Keratinocyte (primary cell): ENCODE measurements around the gene NKAP.

Source experiments
- CTCF ChIP-seq, 3 experiments: IDR thresholded peaks in 1 of 3; conservative IDR thresholded peaks in 1 of 3; optimal IDR thresholded peaks in 1 of 3; 2 replicates in 2 of 3; 3 replicates in 1 of 3; pipeline versions ENCODE3 to v1.5.1; 2011; ENCODE audit warnings: low read length in 3 of 3, mild to moderate bottlenecking in 3 of 3, moderate library complexity in 2 of 3, control low read depth in 1 of 3, inconsistent platforms in 1 of 3; ENCODE audit not compliant: insufficient read depth in 2 of 3; ENCODE audit errors: extremely low read depth in 1 of 3
- EZH2 ChIP-seq: IDR thresholded peaks from one replicate; pipeline ENCODE4 v1.6.1; 2012; ENCODE audit warnings: inconsistent platforms, mild to moderate bottlenecking, low read length, moderate library complexity

DNA sequence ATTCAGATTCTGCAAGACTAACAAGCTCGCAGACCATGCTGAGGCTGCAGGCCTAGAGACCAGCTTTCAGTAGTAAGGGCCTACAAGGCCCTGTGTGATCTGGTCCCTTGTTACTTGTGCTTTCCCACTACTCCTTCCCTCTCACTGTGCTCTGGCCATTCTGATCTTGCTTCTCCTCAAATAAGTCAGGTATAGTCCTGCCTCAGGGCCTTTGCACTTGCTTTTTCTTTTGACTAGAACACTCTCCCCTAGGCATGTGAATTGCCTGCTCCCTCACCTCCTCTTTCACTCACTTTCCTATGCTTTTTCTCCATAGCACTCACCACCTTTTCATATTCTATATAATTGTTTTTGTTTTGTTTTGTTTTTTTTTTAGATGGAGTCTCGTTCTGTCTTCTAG lies 25.7 kb downstream of the NKAP start:
- TF ChIP-seq CTCF (optimal IDR thresholded peaks at IDR 0.05 in 1 of 3, IDR thresholded peaks at IDR 0.05 in 1 of 3, conservative IDR thresholded peaks at IDR 0.05 in 1 of 3; ENCODE audit: extremely low read depth in 1 of 3, insufficient read depth in 2 of 3, low read length in 3 of 3) (no peak), EZH2 (no peak)
